EL (cell line): Measurements from ENCODE around the gene RELL1.

Experiments
- DNase-seq: peaks from one replicate; pipeline ENCODE4 v3.0.0-alpha.2; 2016

RELL1 gene

DNA sequence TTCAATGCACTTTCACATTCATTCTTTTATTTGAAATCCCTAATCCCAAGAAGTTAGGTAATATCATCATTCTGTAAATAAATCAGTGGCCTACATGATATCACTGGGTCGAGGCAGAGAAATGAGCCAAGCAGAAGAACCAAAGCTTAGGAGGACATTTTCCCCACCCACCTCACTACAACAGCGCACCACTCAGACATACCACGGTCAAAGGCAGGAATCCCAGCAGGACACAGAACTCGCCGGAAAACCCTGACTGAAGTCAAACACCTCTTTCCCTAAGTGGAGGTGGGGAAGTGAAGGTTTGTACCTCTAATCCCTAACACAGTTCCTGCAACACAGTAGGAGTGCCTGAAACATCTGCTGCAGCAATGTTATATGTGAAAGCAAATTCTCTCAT is 21.5 kb downstream of the RELL1 start:
- no peak for DNase-seq

DNA sequence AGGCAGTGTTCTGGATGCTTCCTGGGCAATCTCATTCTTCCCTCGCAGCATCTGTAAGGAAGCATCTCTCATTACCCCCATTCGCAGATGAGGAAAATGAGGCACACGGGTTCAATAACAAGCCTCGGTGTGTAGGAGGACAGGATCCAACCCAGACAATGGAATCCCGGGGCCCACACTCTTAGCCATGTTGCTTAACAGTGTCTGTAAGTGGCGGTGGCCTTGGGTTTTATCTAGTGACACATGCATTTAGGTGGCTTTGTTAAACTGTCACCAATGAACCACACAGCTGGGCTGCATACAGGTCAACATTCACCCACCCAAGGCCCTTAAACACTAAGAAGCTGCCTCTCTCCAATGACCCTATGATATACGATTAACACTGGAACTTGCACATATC is 22.6 kb downstream of the RELL1 start:
- DNase-seq = no peak

DNA sequence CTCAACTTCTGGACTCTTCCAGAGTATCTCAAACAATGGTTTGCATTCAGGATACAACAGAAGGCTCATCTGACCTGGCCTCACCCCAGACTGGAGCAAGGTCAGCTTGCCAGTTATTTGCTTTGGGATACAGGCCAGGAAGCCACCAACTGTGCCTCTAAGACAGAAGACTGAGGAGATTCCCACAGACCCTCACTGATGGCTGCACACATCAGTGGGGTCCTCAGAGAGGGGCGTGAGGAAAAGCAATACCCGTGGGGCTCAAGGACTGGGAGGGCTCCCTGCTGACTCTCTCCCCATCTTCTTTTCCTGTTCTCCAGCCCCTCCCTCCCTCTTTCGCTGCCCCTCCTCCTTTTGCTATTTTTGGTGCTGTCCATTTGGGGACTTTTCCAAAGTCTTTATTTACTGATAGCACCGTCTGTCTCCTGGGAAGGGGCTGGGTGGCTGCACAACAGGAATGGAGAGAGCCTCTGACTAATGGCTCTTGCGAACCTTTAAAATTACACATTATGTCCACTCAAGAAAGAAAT is 23.2 kb downstream of the RELL1 start:
- DNase-seq = no peak

DNA sequence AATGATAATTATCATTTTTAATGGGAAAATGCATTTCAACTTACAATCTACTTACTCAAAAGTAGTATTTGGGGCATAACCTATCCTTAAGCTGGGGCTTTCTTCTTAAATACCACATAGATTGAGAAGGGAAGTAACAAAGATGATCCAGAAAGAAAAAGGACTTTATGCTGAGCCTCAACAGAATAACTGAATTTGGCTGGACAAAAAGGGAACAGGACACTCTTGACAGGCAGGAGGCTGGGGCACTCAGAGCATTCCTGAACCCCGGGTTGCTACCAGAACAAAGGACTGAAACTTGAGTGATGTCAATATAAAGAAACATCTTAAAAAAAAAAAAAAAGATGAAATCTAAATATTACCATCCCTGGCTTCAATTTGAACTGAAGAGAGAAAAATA is 23.9 kb downstream of the RELL1 start:
- no peak for DNase-seq

DNA sequence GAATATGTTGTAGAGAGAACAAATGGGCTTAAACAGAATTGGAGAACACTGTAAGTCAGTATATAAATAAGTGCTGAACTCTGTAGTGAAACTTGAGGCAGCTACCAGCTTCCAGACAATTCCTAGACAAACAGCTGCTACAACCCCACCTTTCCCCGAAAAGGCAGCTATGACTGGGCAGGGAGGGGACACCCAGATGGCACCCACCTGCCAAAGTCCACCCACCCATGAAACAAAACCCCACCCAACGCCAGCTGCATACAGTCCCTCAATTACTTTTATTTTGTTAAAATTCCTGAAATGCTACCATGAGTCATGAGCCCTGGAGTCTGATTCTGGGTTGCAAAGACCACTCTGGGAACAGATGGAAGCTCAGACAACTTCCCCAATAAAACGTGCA is 24.4 kb downstream of the RELL1 start:
- peak; percentile 71 for DNase-seq

DNA sequence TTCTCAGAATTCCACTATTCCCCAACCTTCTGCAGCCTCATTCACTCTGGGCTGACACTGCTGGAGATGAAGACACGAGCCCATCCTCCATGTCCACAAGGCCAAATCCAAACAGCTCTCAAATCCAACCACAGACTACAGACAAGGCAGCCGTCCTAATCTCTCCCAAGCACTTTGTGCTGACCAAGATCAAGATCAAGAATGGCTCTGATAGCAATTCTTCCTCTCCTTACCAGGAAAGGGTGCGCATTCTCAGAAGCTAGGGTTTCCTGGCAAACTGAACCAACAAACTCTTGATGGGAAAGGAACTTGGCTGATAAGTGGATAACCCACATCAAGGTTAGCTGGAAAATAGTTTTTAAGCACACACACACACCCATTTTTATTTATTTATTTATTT is 26.5 kb downstream of the RELL1 start:
- no peak for DNase-seq

DNA sequence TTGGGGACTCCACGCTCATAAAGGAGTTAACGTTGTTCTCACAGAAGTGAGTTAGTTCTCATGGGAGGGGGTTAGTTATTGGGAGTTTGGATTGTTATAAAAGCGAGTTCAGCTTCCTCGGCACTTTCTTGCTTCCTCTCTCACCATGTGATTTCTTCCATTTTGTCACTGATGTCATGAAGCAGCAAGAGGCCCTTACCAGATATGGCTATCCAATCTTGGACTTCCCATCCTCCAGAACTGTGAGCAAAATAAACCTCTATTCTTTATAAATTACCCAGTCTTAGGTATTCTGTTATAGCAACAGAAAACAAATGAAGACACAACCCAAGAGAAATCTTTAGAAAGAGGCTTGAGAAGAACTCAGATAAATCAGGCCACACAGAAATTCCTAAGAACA is 29.5 kb downstream of the RELL1 start:
- DNase-seq = no peak

DNA sequence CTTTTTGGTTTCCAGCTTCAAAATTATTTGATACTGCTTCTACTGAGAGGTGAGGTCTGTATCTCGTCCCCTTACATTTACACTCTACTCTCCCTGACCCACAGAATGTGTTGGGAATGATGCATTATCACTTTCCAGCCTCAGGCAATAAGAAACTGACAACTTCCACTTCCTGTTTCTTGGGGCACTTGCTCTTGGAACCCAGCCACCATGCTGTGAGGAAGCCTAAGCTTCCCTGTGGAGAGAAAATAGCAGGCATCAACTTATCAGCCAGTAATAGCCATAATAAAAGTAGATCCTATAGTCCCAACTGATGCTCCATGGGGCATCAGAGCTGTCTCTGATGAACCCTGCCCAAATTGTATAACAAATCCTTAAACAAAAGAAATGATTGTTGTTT is 32.6 kb downstream of the RELL1 start:
- DNase-seq = peak; percentile 81

DNA sequence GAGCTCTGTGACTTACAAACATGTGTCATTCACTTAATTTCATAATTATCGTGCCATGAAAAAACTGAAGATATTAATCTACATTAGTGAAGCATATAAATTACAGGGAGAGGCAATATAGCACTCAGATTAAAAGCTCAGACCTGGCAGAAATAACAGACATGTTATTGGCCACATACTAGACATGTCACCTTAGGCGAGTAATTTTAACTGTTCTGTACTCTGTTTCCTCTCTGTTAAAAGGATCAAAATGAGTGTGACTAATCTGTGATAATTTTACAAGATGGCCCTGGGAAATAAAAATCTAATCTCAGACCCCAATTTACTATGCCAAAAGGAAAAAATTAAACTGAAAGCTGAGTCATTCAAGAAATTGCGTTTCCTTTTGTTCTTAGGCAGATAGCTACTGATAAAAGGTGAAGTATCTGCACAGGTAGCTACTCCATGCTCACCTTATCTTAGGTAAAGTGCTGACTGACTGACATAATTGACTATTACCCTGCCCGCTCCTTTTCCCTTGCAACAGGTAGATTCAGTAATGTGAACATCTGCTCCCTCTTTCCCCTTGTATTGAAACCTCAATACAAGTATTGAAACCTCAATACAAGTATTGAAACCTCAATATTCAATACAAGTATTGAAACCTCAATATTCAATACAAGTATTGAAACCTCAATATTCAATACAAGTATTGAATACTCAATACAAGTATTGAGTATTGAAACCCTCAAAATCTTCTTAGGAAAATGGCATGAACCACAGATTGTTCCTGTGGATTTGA is 33.2 kb downstream of the RELL1 start:
- DNase-seq = no peak

DNA sequence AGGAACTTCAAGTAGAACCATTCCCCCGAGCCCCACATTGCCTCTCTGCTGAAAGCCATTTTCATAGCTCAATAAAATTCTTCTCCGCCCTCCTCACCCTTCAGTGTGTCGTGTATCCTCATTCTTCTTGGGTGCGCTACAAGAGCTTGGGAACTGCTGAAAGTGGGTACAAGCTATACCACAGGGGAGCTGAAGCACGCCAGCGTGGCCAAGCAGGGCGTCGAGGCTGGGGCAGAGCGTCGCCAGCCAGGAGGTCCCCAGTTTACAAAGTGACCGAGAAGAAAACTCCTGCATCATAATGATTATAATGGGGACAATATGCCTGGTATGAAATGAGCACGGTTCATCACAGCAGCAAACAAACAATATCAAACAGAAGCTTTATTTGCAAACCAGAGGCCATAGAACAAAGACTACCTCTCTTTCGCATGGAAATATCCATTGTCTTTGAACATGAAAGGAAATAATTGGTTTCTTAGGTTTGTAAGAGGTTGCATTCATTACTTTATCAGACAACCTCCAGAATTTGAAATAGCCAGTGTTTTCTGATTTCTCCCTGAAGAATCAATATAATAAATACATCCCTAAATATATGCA is 34.3 kb downstream of the RELL1 start:
- no peak for DNase-seq

DNA sequence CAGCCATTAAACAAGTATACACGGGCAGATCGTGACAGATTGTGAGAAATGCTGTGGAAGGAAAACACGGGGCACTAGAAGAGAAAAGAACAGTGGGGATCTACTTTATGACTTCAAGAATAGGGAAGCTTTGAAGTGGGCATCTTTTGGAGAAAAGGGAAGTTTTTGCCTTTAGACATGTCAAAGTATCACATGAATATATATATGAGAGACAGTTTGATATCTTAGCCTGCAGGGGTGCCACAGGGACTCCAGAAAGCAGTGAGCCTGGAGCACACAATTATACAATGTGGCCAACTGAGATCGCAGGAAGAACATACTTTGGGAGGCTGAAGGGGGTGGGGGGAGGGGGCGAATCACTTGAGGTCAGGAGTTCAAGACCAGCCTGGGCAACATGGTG is 35.7 kb downstream of the RELL1 start:
- no peak for DNase-seq

DNA sequence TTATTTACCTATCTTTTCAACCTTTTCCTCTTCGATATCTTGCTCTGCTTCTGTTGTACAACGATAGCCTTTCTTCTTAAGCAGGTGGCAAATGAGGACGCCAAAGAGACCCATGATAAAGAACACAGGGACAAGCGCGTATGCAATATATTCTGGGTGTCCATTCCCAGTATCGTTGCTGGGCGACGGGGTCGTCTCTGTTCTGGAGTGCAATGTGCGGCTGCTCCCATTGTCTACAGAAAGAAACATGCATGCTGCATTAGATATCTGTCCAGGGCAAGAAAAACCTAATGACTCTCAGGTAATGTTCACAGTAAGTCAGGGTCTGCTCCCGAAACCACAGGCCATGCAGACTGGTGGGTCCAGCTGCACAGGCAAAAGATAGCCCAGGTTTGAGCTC is 36.9 kb downstream of the RELL1 start:
- no peak for DNase-seq

DNA sequence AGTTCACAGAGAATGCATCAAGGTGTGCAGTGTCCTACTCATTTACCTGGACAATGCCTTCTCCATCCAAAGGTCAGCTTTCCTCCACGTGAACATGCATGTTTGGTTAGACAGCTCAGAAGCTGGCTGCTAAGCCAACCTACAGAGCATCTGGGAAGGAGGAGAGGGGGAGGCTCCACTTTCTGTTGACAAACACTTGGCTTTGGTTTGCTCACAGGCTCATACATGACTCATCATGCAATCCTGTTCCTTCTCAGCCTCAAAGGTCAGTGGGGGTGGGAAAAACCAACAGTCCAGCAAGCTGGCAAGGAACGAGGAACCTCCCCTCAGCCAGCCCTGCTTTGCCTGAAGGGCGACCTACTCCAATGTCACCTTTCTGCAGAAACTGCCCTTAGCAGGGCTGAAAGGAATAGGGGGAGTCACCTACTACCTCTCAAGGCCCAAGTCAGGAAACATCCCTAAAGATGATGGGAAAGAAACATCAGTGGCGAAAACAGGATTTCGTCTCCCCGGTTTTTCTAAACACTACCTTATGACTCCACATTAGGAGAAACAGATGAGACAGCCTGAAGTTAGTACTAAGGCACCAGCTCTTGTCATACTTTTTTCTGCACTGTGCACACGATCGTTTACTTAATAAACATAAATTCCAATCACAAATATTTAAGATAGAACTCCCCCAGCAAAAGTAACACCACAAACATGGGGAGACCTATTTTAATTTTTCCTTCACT is 37.9 kb downstream of the RELL1 start:
- peak; percentile 95 for DNase-seq

DNA sequence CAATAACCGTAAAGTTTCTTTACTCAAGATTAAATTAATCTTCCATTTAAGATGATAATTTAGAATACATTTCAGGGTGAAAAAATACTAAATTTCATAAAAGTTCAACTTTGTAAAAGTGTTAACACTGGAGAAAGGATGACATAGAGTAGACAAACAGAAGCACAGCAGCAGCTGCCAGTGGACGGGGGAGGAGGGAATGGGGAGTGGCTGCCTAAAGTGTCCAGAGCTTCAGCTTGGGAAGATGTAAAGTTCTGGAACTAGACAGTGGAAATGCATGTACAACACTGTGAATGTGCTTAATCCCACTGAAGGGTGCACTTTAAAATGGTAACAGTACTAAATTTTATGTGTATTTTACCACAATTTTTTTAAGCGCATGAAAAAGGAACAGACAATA is 39.9 kb downstream of the RELL1 start:
- DNase-seq = no peak

DNA sequence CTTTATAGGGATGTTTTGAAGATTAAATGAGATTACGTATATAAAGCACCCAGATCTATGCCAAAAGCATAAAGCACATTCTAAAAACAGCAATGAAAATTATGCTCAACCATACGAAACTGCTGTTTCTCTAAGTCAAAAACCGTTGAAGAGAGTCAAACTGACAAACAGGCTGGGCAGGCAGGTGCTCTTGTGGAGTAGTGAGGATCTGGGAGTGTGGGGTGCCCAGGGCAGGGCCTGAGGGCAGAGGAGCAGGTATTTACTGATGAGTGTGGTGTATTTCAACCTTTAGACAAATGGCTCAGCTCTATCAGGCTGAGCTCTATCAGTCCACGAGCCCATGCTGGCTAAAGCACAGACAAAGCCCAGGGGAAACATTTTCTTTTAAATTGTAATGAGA is 40.4 kb downstream of the RELL1 start:
- DNase-seq = no peak

DNA sequence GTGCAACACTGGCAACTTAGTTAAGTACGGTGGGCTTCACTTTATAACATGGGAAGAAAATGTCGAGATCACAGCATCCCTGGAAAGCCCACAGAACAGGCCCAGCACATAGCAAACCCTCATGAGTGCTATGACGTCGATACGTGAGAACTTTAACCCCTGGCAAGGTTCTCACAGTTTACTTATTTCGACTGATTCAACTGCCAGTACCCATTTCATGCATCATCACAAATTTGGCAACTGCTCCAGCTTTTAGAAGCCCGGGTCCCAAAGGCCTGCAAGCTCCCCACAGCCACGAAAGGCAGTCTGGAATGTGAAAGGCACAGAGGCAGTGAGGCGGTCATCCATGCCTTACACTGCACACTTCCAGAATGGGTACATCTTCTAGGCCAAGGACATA is 41.2 kb downstream of the RELL1 start:
- DNase-seq = peak; percentile 71

DNA sequence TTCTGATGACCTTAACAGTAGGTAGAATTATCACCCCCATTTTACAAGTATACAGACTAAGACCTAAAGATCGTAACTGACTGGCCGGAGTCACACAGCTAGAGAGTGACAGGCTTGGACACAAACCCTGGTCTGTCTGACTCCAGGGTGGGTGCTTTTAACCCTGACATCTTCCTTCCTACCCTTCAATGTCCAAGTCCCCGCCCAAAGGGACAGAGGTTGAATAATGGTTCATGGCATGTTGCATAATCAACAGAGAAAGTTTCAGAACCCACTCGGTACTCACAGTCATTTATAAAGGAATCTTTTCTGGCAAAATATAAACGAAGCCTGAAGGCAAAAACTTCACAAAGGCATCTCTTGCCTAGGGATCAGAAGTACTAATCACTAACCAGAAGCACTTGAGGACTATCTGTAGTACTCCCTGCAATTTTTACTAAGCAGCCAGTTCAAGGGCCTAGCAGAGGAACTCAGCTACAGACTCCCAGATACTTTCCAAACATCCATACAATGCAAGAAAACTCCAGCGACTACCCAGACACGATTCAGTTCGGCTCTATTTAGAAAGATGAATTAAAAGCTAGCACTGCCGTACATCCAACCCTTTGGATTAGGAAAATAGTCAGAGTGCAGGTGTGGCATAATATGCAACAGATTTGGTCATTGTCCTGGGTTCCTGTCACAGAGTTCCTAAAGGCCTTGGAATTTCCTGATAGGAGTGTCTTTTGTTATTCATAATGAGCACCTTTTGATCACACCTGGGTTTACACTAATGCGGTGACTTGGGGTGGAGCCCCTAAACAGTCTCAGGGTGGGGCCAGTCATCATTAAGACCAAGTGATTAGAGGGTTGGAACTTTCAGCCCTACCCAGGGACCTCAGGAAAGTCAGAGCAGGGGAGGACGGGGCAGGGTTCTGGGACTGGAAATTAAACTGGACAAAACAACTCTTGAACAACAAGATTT is 44.0 kb downstream of the RELL1 start:
- DNase-seq = no peak

DNA sequence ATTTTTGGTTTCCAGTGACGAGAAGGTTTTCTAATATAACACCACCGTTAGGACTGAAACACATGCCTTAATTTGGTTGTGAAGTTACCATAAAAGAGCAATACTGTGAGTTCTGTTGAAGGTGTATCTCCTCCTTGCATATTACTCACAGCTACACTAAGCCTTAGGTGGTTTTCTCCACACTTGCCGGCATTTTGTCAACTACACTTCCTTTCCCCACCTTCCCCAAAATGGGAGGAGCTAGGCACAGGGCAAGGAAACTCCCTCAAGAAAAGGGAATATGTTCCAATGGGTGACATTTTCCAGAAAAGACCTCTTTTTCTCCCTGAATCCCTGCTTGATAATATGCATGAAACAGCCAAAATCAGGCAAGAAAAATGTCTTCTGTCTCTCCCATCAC is 44.8 kb downstream of the RELL1 start:
- DNase-seq = no peak

DNA sequence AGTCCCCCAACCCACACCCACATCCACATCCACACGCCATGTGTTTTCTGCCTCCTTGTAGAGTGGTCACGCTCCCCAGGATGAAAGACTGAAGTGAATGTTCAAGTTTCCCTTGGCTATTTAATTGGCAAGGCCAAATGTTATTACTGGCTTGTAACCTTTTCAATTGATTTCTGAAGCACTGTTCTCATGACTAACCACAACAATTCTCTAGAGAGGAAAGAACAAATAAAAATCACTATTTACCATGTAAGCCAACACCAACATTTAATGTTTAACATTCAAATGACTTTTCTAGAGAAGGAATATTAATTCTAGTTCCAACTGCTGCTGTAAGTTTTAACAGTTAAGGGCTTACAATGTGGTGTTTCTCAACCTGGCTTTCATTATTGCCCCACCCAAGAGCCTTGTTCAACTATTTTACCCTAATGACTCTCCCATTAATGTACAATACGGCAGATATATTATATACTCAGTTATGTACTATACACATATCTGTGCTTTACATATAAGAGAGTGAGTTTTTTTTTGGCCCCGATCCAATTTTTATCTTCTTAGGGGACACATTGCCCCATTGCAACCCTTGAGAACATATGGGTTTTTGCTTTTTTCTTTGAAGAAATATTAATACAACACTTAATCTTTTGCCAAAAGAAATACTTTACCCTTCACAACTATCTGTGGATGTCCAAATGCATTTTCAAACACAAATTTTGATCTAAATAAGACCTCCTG is 46.5 kb downstream of the RELL1 start:
- DNase-seq = no peak

DNA sequence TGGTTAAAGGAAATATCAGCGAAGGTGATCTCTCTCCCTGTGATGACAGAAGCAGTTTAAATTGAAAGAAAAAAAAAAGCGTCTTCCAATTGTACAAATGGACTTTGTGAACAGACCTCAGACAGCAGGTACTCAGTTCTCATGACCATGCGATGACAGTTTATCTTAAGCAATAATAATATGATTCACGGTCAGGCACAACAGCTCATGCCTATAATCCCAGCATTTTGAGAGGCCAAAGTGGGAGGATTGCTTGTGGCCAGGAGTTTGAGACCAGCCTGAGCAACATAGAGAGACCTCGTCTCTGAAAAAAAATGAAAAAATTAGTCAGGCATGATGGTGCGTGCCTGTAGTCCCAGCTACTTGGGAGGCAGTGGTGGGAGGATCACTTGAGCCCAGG is 51.0 kb downstream of the RELL1 start:
- no peak for DNase-seq

DNA sequence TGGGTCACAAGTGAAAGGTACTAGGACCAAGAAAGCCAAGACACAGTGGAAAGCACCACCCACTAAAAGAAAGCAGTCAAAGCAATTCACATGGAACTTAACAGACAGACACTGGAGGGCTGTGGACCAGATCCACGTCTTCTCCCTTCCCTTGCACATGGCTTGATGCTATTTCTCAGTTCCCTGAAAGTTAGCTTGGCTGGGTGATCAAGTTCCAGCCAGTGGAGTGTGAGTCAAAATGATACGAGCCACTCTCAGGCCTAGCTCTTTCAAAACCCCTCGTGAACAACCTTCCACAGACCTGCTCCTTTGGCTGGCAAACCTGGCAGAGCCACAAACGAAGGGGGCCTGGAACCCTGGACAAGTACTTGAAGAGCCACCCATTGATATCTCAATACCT is 52.0 kb downstream of the RELL1 start:
- DNase-seq = no peak

DNA sequence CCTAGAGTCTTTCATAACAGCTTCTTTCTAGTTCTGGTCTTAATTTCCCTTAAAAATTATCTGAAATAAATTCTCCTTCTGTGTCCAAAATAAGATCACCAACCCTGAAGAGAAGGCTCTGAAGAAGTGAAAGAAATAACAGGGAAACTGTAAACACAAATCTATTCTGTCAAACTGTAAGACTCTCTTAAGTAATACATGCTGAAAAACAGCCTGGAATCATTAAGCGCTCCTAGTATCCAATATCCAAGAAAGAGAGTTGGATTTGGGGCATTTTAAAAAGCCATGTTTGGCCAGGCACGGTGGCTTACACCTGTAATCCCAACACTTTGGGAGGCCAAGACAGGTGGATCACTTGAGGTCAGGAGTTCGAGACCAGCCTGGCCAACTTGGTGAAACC is 53.3 kb downstream of the RELL1 start:
- DNase-seq = no peak
